Stimulated activated CD4-positive, alpha-beta T cell treated with anti-CD3 and anti-CD28 coated beads, Interleukin-2, amount 100 ng/mL, for 48 hours (primary cell): Measurements from ENCODE around the gene RPGRIP1L.

Experiments used
- DNase-seq, 2 donors: peaks; one replicate each; pipeline ENCODE4 v3.0.0-alpha.2; 2020

The RPGRIP1L gene

GRCh38 chr16:53643474-53643873 lies 60.2 kb downstream of the RPGRIP1L start:
- no peak for DNase-seq

- no peak for DNase-seq
Observed at GRCh38 chr16:53642094-53642493, 61.6 kb downstream of the RPGRIP1L start.

GRCh38 chr16:53636978-53637377 lies 66.7 kb downstream of the RPGRIP1L start:
- no peak for DNase-seq

- no peak for DNase-seq
Observed at GRCh38 chr16:53632526-53632925, 71.1 kb downstream of the RPGRIP1L start.

GRCh38 chr16:53631236-53632025 lies 72.2 kb downstream of the RPGRIP1L start:
- DNase-seq: no peak

- DNase-seq: no peak
Observed at GRCh38 chr16:53629607-53630312, 73.9 kb downstream of the RPGRIP1L start.

GRCh38 chr16:53629151-53629550 lies 74.5 kb downstream of the RPGRIP1L start:
- no peak for DNase-seq

- no peak for DNase-seq
Observed at GRCh38 chr16:53626811-53627210, 76.8 kb downstream of the RPGRIP1L start.

GRCh38 chr16:53626161-53626560 lies 77.5 kb downstream of the RPGRIP1L start:
- no peak for DNase-seq

GRCh38 chr16:53625221-53625620 lies 78.4 kb downstream of the RPGRIP1L start:
- DNase-seq: no peak

- no peak for DNase-seq
Observed at GRCh38 chr16:53622315-53622714, 81.3 kb downstream of the RPGRIP1L start.

- no peak for DNase-seq
Observed at GRCh38 chr16:53620476-53620875, 83.2 kb downstream of the RPGRIP1L start.

- DNase-seq: no peak
Observed at GRCh38 chr16:53619235-53619634, 84.4 kb downstream of the RPGRIP1L start.

GRCh38 chr16:53614346-53614745 lies 89.3 kb downstream of the RPGRIP1L start:
- no peak for DNase-seq

- no peak for DNase-seq
Observed at GRCh38 chr16:53612003-53612402, 91.7 kb downstream of the RPGRIP1L start.

GRCh38 chr16:53611179-53611696 lies 92.4 kb downstream of the RPGRIP1L start:
- DNase-seq: no peak

- no peak for DNase-seq
Observed at GRCh38 chr16:53609536-53609935, 94.1 kb downstream of the RPGRIP1L start.

- no peak for DNase-seq
Observed at GRCh38 chr16:53608094-53608493, 95.6 kb downstream of the RPGRIP1L start.

GRCh38 chr16:53605831-53606400 lies 97.7 kb downstream of the RPGRIP1L start:
- DNase-seq: no peak

- no peak for DNase-seq
Observed at GRCh38 chr16:53605356-53605755, 98.3 kb downstream of the RPGRIP1L start.

- no peak for DNase-seq
Observed at GRCh38 chr16:53601961-53602360, 101.7 kb downstream of the RPGRIP1L start.

- DNase-seq: no peak
Observed at GRCh38 chr16:53600616-53601015, 103.0 kb downstream of the RPGRIP1L start.

GRCh38 chr16:53600126-53600525 lies 103.5 kb downstream of the RPGRIP1L start:
- DNase-seq: no peak

GRCh38 chr16:53599548-53599947 lies 104.1 kb downstream of the RPGRIP1L start:
- no peak for DNase-seq
